Effector CD8-positive, alpha-beta T cell (primary cell): Measurements from ENCODE around the gene PLCB1.
"Not testable (repeated sequence)": the region's sequence is repeated elsewhere in the genome, so short reads cannot be mapped to it uniquely, and the experiment has no call there.

Source experiments
- DNase-seq: peaks from one replicate; lab custom pipeline; 2025; lab: John Stamatoyannopoulos, UW

PLCB1 gene

GRCh38 chr20:8156235-8157079 is 24.4 kb downstream of the PLCB1 start:
- DNase-seq: no peak

DNA sequence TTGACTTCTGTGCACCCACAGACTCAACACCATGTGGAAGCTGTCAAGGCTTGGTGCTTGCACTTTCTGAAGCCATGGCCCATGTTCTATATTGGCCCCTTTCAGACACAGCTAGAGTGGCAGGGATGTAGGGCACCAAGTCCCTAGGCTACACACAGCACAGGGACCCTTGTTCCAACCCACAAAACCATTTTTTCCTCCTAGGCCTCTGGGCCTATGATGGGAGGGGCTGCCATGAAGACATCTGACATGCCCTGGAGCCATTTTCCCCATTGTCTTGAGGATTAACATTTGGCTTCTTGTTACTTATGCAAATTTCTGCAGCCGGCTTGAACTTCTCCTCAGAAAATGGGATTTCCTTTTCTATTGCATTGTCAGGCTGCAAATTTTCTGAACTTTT is 27.2 kb downstream of the PLCB1 start:
- DNase-seq: not testable (repeated sequence)

GRCh38 chr20:8161264-8162071 is 29.4 kb downstream of the PLCB1 start:
- DNase-seq: no peak

DNA sequence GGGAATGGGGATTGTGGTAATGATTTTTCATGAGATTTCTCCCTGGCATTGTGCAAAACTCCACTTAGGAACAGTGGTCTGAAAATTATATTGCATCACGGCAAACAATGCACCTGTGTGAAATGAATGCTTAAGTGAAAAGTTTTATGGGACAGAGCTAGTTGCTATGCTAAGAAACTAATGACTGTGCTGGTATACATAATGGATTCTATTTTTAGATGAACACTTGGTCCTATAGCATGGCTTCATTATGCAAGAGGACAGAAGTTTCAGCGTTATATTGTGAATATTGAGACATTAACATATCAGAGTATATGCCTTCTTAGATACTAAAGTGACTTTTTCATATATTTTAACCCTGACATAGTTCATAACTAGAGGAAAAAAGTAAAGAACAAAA is 30.5 kb downstream of the PLCB1 start:
- DNase-seq: no peak

- DNase-seq: no peak
Observed at GRCh38 chr20:8163543-8163942, 31.5 kb downstream of the PLCB1 start.

DNA sequence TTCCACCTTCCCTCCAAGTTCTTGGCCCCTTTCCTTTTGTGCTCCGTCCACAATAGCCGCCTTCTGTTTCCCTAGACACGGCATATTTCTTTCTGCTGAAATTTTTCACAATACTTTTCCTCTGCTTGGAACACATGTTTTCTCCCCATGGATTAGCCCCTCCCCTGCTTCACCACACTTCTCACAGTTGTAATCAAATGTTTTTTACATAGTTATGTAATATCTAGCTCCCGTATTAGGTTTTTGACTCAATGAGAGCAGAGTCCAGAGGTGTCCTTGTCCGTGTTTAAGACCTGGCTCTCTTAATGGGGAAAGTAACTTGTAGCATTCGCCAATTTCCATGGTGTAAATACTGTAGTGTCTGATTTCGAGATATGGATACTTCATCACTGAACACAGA is 34.7 kb downstream of the PLCB1 start:
- no peak for DNase-seq

DNA sequence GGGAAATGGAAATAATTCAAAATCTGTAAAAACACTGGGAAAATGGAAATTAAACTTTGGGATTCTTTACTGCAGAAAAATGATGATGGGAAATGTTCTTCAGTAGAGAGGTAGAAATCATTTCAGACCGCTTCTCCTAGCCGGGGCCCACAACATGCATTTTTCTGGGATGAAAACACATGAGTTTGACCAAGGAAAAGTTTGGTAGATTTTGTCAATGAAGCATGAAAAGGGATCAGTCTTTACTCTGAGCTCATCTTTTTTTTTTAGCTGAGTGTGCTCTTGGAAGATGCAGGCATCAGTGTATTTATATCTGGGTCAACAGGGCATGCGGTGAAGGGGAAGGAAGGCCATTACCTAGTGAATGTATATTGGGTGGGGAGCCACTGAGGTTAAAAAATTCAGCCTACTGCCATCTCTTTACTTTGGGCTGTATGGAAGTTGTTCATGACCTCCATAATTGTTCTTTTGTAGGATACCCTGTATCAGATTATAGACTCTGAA is 36.8 kb downstream of the PLCB1 start:
- no peak for DNase-seq

- no peak for DNase-seq
Observed at GRCh38 chr20:8170921-8171320, 38.9 kb downstream of the PLCB1 start.

DNA sequence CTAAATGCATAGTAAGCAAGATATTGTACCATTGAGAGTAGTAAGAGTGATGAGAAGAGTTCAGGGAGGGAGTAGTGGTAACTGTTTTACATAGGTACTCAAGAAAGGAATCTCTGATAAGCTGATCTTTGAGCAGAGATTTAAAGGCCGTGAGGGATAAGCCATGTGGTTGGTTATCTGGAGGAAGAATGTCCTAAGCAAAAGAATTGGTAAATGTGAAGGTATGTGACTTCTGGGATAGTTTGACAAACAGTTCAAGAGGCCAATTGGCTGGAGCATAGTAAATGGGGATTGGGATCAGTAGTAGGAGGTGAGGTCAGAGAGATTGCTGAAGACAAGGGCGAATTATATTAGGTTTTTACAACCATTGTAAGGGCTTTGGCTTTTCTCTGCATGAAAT is 40.1 kb downstream of the PLCB1 start:
- no peak for DNase-seq

DNA sequence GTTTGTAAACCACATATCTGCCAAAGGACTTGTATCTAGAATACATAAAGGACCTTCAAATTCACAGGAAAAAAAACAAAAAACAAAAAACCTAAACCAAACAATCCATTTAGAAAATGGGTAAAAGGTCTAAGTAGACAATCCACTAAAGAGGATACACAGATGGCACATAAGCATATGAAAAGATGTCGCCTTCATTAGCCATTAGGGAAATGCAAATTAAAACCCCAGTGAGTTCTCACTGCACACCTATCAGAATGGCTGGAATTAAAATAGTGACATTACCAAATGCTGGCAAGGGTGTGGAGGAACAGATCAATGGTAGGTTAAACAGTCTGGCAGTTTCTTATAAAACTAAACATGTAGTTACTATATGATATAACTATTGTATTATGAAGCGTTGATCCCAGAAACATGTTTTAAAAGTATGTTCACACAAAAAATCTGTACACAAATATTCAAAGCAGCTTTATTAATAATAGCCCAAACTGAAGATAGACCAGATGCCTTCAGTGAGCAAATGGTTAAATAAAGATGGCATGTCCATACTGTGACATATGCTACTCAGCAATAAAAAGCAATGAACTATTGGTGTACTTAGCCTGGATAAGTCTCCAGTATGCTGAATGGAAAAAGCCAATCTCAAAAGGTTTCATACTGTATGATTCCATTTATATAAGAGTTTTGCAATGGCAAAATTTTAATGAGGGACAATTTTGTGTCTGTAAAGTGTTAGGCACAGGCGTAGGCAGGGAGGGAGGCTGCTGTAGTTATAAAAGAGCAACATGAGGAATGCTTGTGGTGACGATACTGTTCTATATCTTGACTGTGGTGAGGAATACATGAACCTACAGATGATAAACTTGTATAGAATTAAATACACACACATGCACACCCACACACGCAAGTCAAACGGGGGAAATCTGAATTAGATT is 43.9 kb downstream of the PLCB1 start:
- no peak for DNase-seq

DNA sequence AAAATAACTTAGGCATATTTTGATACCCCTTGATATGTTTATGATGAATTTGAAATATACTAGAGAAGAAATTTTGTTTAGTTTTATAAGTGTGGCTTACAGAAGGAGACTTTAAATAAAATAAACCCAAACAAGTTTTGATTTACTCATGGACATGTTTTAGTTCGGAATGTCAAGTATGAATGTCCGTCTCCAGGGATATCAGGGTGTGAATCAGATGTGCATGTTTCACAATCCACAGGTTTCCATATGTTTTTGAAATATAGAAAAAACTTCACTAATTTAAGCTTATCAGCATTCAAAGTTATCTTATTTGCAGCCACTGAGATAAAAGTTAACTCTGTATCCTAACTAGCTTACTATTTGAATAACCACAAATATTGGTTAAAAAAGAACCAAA is 51.5 kb downstream of the PLCB1 start:
- no peak for DNase-seq

DNA sequence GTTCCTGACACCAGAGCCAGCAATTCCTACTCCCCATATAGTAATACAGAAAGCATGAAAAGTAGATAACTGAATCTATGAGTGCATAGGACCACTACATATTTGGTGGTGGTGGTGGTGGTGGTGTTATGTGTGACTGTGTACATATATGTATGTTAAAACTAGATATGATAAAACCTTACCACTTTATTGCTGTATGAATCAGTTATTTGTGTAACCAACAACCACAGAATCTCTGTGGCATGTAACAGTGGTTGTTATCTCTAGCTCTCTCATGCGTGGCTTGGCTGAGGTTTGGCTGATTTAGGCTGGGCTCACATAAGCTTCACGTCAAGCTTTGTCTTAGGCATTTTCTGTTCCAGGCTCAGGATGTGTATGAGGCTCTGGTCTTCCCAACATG is 55.7 kb downstream of the PLCB1 start:
- no peak for DNase-seq

DNA sequence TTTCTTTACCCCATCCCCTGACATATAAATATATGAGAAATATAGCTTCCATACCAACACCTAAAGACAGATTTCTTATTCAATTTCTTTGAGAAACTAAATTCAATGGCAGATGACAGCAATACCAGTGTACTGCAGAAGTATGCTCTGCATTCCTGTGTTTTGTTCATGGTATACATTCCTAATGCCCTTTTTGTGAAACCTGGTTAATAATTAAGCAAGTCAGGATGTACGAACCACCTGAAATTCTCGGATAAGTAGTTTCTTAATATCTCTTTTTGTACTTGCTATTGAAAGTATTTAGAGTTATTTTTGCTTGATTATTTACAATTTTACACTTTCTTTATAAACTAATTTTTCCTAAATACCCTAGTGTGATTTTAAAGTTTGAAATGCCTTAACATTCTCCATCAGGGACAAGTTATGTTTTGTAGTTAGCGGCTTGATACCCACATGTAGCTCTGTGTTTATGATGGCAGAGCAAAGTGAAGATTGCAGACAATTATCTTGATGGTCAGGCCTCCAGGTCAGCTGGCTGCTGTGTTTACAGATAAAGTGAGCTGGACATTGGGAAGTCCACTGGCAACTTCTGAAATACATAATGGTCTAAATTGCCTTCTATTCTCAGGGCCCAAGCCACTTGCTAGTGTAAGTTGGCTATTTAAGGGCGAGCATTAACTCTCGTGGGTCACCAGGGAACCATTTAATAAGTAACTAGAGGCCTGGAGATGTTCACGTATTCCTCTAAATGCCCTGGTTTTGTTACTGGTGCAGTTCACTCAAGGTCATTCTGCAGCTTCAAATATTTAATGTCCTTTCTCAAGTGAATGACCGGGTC is 58.2 kb downstream of the PLCB1 start:
- DNase-seq: no peak

- DNase-seq: no peak
Observed at GRCh38 chr20:8194721-8195120, 62.7 kb downstream of the PLCB1 start.

DNA sequence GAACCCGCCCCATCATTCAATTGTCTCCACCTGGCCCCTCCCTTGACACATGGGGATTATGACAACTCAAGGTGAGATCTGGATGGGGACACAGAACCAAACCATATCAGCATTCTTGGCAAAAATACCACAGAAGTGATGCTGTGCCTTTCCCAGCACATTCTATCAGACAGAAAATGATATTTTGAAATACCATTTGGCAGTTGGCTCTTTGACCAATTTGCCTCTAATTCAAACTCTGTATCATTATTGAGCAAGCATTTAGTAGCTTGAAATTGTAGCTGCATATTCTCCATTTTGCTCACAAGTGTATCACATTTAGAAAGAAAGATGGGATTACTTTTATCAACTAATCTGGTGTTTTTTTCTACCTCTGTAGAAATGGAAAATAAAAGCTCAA is 64.0 kb downstream of the PLCB1 start:
- no peak for DNase-seq

DNA sequence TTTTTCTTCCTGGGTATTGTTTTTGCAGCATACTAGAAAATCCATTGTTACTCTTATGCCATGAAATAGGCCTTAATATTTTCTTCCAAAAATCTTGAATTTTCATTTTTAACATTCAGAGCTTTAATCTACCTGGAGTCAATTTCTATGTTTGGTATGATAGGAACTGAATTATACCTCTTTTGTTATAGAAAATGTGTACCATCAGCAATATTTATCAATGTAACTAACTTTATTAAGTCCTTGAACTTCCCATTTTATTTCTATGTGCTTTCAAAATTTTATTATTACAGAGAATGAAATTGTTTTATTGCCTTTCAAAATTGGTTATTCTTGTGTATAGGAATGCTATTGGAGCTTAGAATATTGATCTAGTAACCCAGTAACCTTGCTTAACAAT is 68.2 kb downstream of the PLCB1 start:
- DNase-seq: no peak

DNA sequence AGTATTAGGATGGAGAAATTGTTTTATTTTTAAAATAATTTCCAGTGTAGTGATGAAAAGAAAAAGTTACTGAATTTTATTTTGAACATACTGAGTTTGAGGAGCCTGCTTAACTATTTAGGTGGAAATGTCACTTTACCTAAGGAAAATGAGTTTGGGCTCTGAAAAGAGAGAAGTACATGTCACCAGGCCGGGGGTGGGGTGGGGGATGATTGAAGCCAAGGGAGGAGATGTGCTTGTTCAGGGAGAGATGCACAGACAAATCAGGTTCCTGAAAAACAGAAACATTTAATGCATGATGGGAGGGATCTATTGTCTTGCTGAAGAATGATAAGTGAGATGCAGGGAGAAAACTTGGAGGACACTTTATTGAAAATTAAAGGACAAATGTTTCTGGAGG is 71.3 kb downstream of the PLCB1 start:
- no peak for DNase-seq

GRCh38 chr20:8205996-8206395 is 73.9 kb downstream of the PLCB1 start:
- DNase-seq: no peak

GRCh38 chr20:8208226-8208625 is 76.2 kb downstream of the PLCB1 start:
- DNase-seq: no peak

DNA sequence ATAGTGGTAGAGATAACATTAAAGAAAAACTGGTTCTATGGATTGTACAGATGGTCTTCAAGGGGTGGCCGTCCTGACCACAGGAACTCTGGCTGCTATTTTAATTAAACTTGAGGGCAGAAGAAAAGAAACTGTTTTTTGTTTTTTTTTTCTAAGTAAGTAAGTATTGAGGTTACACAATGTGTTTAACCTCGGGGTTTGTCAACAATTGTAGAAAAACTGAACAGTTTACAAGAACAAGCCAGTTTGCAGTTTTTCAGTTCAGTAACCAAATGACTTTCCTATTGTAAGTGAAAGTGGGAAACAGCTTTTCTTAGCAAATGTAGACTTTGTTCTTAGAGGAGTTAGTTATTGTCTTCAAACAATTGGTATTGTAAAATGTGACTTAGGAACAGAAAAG is 77.0 kb downstream of the PLCB1 start:
- no peak for DNase-seq

DNA sequence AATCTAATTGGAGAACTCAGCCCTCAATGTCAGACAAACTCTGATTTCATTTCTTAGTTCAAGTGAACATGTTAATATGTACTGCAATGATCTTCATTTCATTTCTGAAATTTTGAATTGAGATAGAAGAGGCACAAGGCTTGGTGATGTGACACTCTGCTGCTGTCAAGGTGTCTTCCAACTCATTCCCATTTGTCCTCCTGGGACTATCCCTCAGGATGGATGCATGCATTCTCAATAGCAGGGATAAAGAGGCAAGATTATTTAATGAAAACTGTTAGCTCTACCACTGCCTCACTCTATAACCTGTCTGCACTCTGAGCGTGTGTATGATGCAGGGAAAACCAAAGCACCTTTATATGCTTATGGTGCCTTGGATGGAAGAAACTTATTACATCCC is 78.7 kb downstream of the PLCB1 start:
- no peak for DNase-seq
